ENCODE results near the gene STXBP5.
"Not testable (repeated sequence)": the region's sequence is repeated elsewhere in the genome, so short reads cannot be mapped to it uniquely, and the experiment has no call there.

Gene STXBP5

GRCh38 chr6:147304016-147304415 lies 99.8 kb downstream of the STXBP5 start:
- DNase-seq, result no peak

GRCh38 chr6:147310521-147310920 lies 106.3 kb downstream of the STXBP5 start:
- DNase-seq, result no peak

- no peak for DNase-seq
These were observed 107.0 kb downstream of the STXBP5 start for GRCh38 chr6:147311218-147311617.

DNA sequence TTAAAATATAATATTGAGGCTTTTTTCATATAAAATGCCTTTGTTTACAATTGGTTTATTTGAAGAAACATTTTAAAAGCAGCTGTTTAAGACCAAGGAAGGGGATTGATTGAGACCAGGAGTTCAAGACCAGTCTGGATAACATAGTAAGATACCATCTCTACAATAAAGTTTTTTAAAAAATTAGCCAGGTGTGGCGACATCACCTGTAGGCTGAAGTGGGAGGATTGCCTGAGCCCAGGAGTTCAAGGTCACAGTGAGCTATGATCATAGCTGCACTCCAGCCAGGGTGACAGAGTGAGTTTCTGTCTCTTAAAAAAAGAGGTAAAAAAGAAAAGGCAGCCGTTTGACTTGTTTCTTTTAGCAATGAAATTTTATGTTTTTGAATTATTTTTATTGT lies 117.0 kb downstream of the STXBP5 start:
- DNase-seq, result no peak

DNA sequence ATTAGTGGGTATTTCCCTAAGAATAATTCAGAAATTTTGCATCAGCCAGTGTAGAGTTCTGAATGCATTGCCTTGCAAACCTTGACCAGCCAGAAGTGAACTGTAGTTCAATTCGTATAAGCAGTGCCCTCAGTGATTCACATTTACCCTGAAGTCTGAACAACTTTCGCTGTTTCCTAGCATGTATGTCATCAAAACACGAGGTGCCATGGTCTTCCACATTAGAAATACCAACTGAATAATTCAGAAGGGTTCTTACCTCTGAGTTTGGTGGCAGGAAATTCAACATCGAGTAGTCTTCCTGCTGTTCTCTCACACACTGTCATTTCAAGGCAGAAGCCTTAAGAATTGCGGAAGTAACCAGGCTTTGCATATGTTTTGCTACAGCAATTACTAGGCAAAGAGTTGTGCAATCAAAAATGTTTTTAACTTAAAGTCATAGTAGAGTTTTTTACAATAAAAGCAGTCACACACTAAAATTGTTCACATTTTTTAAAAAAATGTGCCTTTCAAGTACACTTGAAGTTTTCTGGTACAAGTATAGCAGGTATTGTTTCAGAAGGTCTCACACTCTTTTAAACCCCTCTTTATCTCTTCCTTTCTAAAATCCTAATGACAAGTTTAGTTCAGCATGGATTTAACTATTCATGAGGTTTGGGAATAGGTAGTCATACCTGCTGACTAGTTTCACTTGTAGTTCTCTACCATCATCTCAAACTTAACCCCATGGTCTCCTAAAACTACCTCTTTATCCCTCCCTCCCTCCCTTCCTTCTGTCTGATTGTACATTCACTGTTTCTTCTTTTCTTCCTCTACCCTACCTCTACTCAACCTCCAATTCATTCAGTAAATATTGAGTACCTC lies 118.3 kb downstream of the STXBP5 start:
- no peak for DNase-seq

DNA sequence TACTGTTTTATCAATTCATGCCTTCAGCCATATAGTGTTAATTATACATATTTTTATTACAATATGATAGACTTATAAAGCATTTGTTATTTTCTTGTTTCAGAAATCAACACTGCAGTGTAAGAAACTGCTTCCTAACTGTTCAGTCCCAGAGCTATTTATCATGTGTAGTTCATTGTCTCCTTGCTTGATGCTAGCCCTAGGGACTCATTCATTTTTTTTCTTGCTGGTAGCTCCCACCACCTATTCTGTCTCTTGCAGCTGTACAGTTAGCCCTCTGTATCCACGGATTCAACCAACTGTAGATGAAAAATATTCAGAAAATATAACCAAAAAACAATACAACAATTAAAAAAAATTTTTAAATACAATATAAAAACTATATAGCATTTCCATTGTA lies 121.3 kb downstream of the STXBP5 start:
- DNase-seq, result no peak

DNA sequence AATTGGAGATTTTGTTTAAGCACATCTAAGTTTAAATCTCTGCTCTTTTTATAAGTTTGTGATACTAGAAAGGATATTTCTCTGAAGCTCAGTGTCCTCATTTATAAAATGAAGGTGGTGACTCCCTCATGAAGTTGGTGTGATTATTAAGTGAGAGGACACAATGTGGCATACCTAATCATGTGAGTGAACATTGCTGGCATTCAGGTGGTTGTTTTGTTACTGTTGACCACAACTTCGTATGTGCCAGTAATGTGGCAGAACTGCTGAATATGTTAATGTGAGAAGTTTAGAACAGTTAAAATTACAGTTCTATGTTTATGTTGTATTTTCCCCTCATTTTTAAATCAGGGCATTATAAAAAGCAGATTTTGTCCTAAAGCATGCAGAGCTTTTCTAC lies 127.2 kb downstream of the STXBP5 start:
- no peak for DNase-seq

- no peak for DNase-seq
These were observed 133.7 kb downstream of the STXBP5 start for GRCh38 chr6:147337921-147338320.

DNA sequence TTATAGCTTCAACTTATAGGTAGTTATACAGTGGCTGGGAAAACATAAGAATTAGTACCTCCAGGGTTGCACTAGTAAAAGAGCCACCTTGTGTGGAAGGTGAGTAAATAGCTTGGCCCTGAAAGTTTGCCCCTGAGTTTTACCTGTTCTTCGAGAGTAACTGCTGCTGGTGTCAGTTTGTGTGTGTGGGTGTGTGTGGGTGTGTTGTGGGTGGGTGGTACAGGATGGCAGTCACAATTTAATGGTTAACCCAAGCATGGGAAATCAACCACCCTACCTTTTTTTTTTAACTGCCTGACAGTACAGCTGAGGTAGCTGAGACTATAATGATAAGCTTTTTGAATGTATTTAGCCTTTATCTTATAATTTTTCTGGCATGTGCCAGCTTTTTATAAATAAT lies 137.3 kb downstream of the STXBP5 start:
- DNase-seq, result no peak

DNA sequence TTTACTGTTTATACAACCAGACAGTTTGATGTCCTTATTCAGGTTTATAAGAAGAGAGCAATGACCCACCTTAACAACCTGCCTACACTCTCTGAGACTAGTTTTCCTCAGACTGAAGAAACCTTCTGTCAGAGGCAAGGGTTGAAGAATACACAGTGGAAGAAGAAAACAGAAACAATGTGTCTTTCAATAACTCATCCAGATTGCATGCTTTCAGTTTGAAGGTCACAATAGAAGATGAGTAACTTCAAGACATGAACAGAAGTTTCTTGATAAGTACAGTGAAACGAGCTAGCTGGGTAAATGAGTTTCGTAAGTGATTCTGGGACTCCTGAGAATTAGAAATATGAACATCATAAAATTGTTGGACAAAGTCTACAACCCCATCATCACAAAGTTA lies 141.7 kb downstream of the STXBP5 start:
- DNase-seq, result no peak

DNA sequence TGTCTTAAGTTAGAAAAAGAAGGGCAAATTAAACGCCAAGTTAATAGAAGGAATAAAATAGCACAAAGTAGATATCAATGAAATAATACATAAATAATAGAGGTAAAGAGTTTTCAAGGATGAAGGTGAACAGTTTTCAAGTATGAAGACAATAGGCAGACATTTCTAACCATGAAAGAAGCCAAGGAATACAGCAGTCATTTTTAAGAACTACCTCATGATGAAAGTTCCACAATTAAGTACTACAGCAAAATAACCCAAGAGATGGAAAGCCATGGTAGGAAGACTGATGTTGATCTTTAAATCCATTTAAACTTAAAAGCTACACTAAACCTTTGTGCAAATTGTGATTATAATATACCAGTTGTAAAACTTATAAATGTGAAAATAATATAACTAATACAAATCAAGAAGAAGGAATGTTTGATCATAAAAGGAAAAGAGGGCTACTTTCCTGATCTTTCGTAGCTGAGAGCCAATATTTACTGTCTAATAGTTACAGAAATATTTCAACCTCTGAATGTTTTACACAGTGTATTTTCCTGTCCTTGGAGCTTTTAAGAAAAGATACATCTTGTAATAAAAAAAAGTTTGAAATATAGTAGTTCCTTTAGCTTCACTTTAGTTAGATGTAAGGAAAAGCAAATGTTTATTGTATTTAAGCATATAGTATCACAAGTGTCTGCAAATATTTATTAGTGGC lies 143.1 kb downstream of the STXBP5 start:
- no peak for DNase-seq

DNA sequence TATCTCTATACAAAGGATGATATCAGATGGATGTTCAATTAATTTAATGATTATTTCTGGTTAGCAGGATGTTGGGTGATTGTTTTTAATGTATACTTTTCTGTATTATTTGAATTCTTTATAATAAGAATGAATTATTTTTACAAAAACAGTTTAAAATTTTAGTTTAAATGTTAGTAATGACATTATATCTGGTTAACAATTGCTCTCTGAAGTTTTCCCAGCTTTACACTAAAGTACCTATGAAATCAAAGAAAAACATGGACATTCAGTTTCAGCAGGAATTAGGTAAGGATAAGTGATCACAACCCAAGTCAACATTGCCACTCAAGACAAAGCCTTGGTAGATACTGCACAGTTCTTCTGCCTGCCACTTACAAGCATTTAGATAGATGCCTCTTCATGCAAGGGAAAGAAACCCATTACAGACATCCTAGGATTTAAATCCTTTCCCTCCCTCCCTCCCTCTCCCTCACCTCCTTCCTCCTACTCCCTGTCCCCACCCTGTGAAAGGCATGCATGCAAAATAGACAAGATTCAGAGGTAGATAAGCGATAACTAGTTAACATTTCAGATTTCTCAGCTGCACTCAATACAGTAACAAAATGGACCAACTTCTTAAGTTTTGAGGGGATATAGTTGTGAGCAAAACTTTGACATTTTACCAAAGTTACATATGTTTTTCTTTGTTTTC lies 143.8 kb downstream of the STXBP5 start:
- DNase-seq, result no peak

DNA sequence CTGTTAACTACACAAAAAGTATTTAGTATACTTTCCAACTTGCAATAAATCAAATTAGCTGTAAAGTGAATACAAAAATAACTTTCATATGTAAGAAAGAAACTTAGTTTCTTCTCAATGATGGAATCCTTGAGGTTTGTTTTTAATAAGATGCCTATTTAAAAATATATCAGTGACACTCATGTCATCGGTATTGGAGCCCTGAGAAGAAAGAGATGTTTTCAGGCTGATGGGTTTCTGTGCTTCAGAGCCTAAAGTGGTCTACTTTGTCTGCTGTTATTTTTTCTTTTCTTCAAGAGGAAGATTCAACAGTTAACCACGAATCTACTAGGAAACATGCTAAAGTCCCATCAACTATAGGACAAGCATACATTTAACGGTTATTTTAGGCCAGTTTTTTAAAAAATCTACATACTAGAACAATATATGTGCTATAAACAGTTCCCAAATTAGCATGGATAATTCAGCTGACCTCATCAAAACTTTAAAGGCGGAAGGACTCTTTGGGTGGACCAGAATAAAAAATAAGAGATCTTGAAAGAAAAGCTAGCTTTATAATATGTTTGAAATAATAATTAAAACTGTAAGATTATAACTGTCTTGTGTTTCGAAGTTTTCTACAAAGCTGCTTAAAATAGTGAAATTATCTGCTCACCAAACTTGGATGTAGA lies 157.2 kb downstream of the STXBP5 start:
- DNase-seq, result no peak

GRCh38 chr6:147366290-147366689 lies 162.1 kb downstream of the STXBP5 start:
- DNase-seq, result no peak

- DNase-seq, result no peak
These were observed 167.1 kb downstream of the STXBP5 start for GRCh38 chr6:147371325-147371724.

DNA sequence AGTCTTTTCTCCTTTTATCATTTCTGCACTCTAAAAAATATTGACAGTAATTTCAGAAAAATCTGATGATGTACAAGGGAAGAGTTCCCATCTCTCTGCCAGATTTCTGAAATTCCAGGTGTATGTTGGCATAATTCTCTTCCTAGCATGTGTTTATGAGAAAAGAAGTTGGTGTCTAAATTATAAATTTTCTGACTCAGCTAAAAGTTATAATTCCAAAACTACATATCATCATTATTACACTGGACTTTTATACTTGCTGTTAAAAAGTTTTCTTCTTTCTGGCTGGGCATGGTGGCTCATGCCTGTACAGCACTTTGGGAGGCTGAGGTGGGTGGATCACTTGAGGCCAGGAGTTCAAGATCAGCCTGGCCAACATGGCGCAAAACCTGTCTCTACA lies 168.6 kb downstream of the STXBP5 start:
- DNase-seq, result no peak

DNA sequence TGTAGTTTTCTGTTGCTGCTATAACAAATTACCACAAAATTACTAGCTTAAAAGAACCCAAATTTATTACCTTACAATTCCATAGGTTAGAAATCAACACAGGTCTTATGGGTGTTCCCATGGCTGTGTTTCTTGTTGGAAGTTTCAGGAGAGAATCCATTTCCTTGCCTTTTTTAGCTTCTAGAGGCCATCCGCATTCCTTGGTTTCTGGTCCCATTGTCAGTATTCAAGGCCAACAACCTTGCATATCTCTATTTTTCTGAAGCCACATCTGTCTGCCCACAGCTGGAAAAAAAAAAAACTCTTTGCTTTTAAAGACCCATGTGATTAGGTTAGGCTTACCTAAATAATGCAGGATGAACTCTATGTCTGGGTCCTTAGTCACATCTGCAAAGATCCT lies 174.6 kb downstream of the STXBP5 start:
- DNase-seq, result no peak

- not testable (repeated sequence) for DNase-seq
These were observed 176.6 kb downstream of the STXBP5 start for GRCh38 chr6:147380841-147381240.

DNA sequence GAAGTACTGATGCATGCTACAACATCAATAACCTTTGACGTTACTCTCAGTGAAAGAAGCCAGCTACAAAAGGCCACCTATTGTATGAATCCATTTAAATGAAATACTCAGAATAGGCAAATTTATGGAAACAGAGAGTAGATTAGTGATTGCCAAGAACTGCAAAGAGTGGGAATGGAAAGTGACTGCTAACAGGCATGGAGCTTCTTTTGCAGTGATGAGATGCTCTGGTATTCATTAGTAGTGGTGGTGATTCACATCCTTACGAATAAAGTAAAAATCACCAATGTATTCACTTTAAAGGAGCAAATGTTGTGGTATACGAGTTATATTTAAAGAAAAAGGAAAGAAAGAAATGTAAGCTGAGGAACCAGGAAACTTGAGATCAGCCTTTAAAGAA lies 177.5 kb downstream of the STXBP5 start:
- DNase-seq, result no peak

- no peak for DNase-seq
These were observed 178.8 kb downstream of the STXBP5 start for GRCh38 chr6:147382945-147383554.

DNA sequence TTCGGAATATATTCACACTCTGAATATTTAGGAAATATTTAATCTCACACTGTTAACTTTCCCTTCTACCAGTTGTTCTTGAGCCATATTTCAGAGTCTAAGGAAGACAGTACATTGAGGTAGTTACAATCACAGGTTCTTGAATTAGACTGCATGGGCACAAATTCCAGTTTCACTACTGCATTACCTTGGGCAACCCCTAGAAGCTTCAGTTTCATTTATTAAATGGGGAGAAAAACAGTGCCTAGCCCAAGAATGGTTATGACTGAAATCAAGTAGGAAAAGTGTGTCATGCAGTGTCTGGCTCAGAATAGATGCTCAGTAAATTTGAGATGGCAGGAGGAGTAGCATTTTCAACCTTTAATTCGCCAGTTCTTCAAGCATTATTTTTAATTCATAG lies 179.8 kb downstream of the STXBP5 start:
- no peak for DNase-seq
